Measurements from ENCODE around the gene OSBPL10. TPM values are rescaled to one million over a fixed set of nuclear protein-coding genes. Genes with fewer than 3 reads are reported as not detected.

OSBPL10 gene
- total and polyA plus RNA-seq, 2 of the 8 experiments (the other 6 are each of a cell fraction or from before 2014, with no cell fraction given), result 26.2 to 86.7 TPM

DNA sequence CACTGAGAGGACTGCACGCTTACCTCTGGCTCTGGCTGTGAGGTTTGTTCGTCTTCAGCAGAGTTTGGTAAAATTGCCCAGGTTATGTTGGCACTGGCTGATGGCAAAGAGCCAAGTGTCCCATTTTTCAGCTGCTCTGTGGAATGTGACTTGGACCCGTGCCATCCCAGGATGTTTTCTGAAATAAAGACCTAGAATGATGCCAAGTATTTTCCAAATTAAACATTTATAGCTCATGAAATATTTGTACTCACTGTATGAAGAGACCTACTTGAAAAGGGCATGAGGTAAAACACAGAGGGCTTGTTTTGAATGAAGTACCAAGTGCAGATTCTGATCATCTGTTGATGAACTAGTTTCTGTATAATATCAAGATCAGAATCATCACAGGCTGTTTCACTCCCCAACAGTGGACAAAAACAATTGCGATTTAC lies 247.8 kb downstream of the OSBPL10 start (continued):
- TF ChIP-seq ATF3 (IDR thresholded peaks at IDR 0.05; ENCODE audit: insufficient read depth, low read depth, low read length), result no peak
- no peak for TF ChIP-seq KDM5A (IDR thresholded peaks at IDR 0.05; ENCODE audit: low read length)
